PC-9 (cell line): ENCODE results near the gene FBLIM1. TPM values are rescaled to one million over a fixed set of nuclear protein-coding genes. Genes with fewer than 3 reads are reported as not detected.

ENCODE experiments used
- BruUV-seq: library from RNA; stranded (reverse); fragments of 400-500 nt; replicated peaks from 2 replicates; lab custom pipeline; 2021; lab: Mats Ljungman, UMichigan
- CTCF ChIA-PET: fragments of 300-600 bp; sonication (Branson Sonifier 250); formaldehyde crosslinking; loops from one replicate; lab custom pipeline; 2022; ENCODE audit warnings: antibody characterized with exemption; lab: Charles Lee
- POLR2A ChIA-PET: fragments of 300-600 bp; sonication (Branson Sonifier 250); formaldehyde crosslinking; loops from one replicate; lab custom pipeline; 2022; ENCODE audit warnings: antibody characterized with exemption; ENCODE audit not compliant: unreplicated experiment; lab: Charles Lee
- DNase-seq, 2 experiments: peaks; one replicate each; pipeline versions ENCODE4 v3.0.0 to v3.0.0-alpha.2; 2015 to 2022; ENCODE audit warnings: mixed read lengths in 1 of 2
- H2AFZ ChIP-seq: fragments of 200-600 bp; sonication (generic); 2 replicates; pipeline ENCODE4 v1.8.1; 2017; ENCODE audit warnings: antibody characterized with exemption
- H3F3A ChIP-seq: fragments of 200-600 bp; sonication (generic); 2 replicates; pipeline ENCODE4 v1.8.1; 2017; ENCODE audit warnings: antibody characterized with exemption, mild to moderate bottlenecking, low read depth; ENCODE audit not compliant: insufficient read depth
- H3K27ac ChIP-seq: fragments of 200-600 bp; sonication (generic); 2 replicates; pipeline ENCODE4 v1.6.1; 2016; ENCODE audit warnings: mixed run types
- H3K27me3 ChIP-seq: fragments of 200-600 bp; sonication (generic); 2 replicates; pipeline ENCODE4 v1.6.1; 2016; ENCODE audit warnings: low read depth, mixed run types; ENCODE audit not compliant: insufficient read depth
- H3K36me3 ChIP-seq: fragments of 200-600 bp; sonication (generic); 2 replicates; pipeline ENCODE4 v1.6.1; 2016; ENCODE audit warnings: low read depth, mixed run types
- H3K4me1 ChIP-seq: fragments of 200-600 bp; sonication (generic); replicated peaks from 2 replicates; pipeline ENCODE4 v1.6.1; 2016; ENCODE audit warnings: mixed run types; ENCODE audit not compliant: insufficient read depth
- H3K4me2 ChIP-seq: fragments of 200-600 bp; sonication (generic); 2 replicates; pipeline ENCODE4 v1.6.1; 2017; ENCODE audit warnings: mixed run types
- H3K4me3 ChIP-seq: fragments of 200-600 bp; sonication (generic); 2 replicates; pipeline ENCODE4 v1.6.1; 2016; ENCODE audit warnings: mixed run types
- H3K79me2 ChIP-seq: fragments of 200-600 bp; sonication (generic); 2 replicates; pipeline ENCODE4 v1.6.1; 2017; ENCODE audit warnings: low read depth, mixed run types
- H3K9me2 ChIP-seq: fragments of 200-600 bp; sonication (generic); 2 replicates; pipeline ENCODE4 v1.8.1; 2017; ENCODE audit warnings: mild to moderate bottlenecking; ENCODE audit not compliant: insufficient read depth
- H3K9me3 ChIP-seq: fragments of 200-600 bp; sonication (generic); 2 replicates; pipeline ENCODE4 v1.8.1; 2016; ENCODE audit warnings: low read depth; ENCODE audit not compliant: insufficient read depth
- H4K20me1 ChIP-seq: fragments of 200-600 bp; sonication (generic); 2 replicates; pipeline ENCODE4 v1.8.1; 2017; ENCODE audit not compliant: insufficient read depth
- EZH2 ChIP-seq: fragments of 200-600 bp; sonication (generic); IDR thresholded peaks from 2 replicates; pipeline ENCODE4 v1.8.0; 2017; ENCODE audit warnings: antibody characterized with exemption, low read depth
- intact Hi-C: fragments of 100-400 bp; cut with micrococcal nuclease; formaldehyde crosslinking; loops from one replicate; pipeline ENCODE4 v1.10.0; 2022; ENCODE audit not compliant: unreplicated experiment
- total RNA-seq: library from RNA; stranded (reverse); gene quantifications from 2 replicates; pipeline ENCODE4 v1.2.3, GENCODE V29; 2021
- TF ChIP-seq, protein P1 (sequence below): fragments of 200-600 bp; sonication (generic); conservative IDR thresholded peaks from 2 replicates; pipeline ENCODE4 v1.6.1; 2017; ENCODE audit warnings: mixed run types, antibody characterized with exemption, mild to moderate bottlenecking, moderate library complexity

Gene FBLIM1
- total RNA-seq, 1 experiment from 2014 or later, result 57.2 TPM

GRCh38 chr1:15799004-15799867 lies 40.6 kb downstream of the FBLIM1 start:
- no peaks in the 10 kb centered on the region for H3K27me3 ChIP-seq
- peak overlapping the region; percentile 85 for H3K4me2 ChIP-seq
- peak overlapping the region; percentile 44; the same call in 1 of the 2 replicates for H3K4me3 ChIP-seq
- no peaks in the 10 kb centered on the region for H3K9me2 ChIP-seq
- intact Hi-C loops, result loop anchor here (10.0 kb wide), 1 partner anchor 346 kb away; no protein-coding TSS in a partner anchor
- H3K9me3 ChIP-seq, result no peaks in the 10 kb centered on the region
- peaks cover 16% of the 10 kb centered on the region; the same call in 1 of the 2 replicates for H3K79me2 ChIP-seq
- H3K4me1 ChIP-seq, result peaks cover 77% of the 10 kb centered on the region
- CTCF ChIA-PET, result interaction anchor here (0.6 kb wide), 1 partner anchor 239 kb away, joined by 8 read pairs; no protein-coding TSS in a partner anchor
- TF ChIP-seq, protein P1, sequence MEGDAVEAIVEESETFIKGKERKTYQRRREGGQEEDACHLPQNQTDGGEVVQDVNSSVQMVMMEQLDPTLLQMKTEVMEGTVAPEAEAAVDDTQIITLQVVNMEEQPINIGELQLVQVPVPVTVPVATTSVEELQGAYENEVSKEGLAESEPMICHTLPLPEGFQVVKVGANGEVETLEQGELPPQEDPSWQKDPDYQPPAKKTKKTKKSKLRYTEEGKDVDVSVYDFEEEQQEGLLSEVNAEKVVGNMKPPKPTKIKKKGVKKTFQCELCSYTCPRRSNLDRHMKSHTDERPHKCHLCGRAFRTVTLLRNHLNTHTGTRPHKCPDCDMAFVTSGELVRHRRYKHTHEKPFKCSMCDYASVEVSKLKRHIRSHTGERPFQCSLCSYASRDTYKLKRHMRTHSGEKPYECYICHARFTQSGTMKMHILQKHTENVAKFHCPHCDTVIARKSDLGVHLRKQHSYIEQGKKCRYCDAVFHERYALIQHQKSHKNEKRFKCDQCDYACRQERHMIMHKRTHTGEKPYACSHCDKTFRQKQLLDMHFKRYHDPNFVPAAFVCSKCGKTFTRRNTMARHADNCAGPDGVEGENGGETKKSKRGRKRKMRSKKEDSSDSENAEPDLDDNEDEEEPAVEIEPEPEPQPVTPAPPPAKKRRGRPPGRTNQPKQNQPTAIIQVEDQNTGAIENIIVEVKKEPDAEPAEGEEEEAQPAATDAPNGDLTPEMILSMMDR, result no peak
- peak overlapping the region; percentile 100 for H3K27ac ChIP-seq
- peaks cover 60% of the 10 kb centered on the region for H3F3A ChIP-seq
- DNase-seq, result peak; percentile 92 to 95
- no peaks in the 10 kb centered on the region for H4K20me1 ChIP-seq
- no peaks in the 10 kb centered on the region for H3K36me3 ChIP-seq
- BruUV-seq, result TSS peak; percentile 57
- H2AFZ ChIP-seq, result no peak overlapping the region
- POLR2A ChIA-PET, result interaction anchor here (0.6 to 1.9 kb wide), 8 partner anchors 17 to 358 kb away, joined by 3 to 14 read pairs (median 4); partner anchors contain the start of gene SPEN

DNA sequence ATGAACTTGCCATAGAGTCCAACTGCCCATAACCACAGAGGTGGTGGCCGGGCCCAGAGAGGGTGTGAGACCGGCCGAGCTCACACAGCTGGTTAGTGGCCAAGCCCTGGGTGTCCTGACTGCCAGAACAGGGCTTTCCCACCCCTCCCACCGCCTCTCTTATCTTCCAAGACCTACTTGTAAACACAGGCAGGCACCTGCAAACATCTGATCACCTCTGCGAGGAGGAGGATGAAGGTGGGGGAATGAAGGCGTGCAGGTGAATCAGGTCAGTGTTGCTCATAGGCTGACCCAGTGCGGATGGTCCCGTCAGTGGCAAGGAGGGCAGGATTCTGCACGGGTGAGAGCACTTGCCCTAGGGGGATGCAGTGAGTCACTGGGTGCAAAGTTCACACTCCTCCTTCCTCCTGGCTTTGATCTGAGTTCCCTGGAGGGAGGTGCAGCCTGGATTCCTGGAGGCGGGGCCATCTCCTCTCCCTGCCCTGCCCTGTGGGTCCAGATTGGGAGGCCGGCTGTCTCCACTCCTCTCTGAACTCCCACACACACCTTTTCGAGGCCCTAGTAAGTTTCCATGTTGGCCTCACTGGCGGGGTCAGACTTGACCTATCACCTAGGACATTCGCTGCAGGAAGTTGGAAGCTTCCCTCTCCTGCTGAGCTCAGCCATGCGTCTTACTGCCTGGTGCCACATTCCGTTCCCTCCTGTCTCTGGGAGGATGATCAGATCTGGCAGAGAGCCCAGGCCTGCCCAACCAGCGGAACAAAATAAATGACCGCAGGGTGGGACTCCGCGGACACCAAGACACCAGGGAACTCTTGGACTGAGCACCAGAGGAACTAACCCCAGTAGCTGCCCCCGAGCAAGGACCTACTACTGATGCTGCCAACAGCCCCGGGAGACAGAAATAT lies 41.6 kb downstream of the FBLIM1 start:
- peaks cover 54% of the 10 kb centered on the region for H3F3A ChIP-seq
- H3K27me3 ChIP-seq, result no peaks in the 10 kb centered on the region
- DNase-seq, result peak; percentile 97
- peak overlapping the region; percentile 85 for H3K4me2 ChIP-seq
- no peak for TF ChIP-seq EZH2
- TF ChIP-seq, protein P1, result no peak
- no peak overlapping the region for H2AFZ ChIP-seq
- H3K27ac ChIP-seq, result peak overlapping the region; percentile 100
- no peaks in the 10 kb centered on the region for H4K20me1 ChIP-seq
- ChIA-PET CTCF (interaction anchor here (0.6 kb wide), 1 partner anchor 207 kb away, joined by 3 read pairs; no protein-coding TSS in a partner anchor), POLR2A (interaction anchor here (0.6 to 1.9 kb wide), 9 partner anchors 20 to 446 kb away, joined by 3 to 14 read pairs (median 4); partner anchors contain the start of gene SPEN)
- H3K36me3 ChIP-seq, result no peaks in the 10 kb centered on the region
- intact Hi-C loops, result loop anchor here (1.0 to 10.0 kb wide), 7 partner anchors 20 to 372 kb away; partner anchors contain the start of gene DNAJC16
- peak overlapping the region; percentile 54; the same call in 1 of the 2 replicates for H3K4me3 ChIP-seq
- H3K9me3 ChIP-seq, result no peaks in the 10 kb centered on the region
- BruUV-seq, result no TSS peak
- peaks cover 16% of the 10 kb centered on the region; the same call in 1 of the 2 replicates for H3K79me2 ChIP-seq
- peaks cover 70% of the 10 kb centered on the region for H3K4me1 ChIP-seq
- H3K9me2 ChIP-seq, result no peaks in the 10 kb centered on the region
